Cardiac fibroblast (primary cell): Measurements from ENCODE around the gene ZMYND8.
A peak's percentile ranks its signal among the peaks of the same experiment; 100 is the strongest.
"Not testable (repeated sequence)": the region's sequence is repeated elsewhere in the genome, so short reads cannot be mapped to it uniquely, and the experiment has no call there.

Experiments
- DNase-seq, 2 donors: peaks; one replicate each; pipeline versions ENCODE4 v3.0.0 to v3.0.0-alpha.2; 2010; ENCODE audit warnings: low read depth in 2 of 2
- H3K4me3 ChIP-seq, 2 donors: replicated peaks in 1 of 2; 1 replicate in 1 of 2; 2 replicates in 1 of 2; pipeline ENCODE4 v1.5.1; 2011; ENCODE audit warnings: low read depth in 2 of 2, low read length in 2 of 2, mild to moderate bottlenecking in 2 of 2, moderate library complexity in 1 of 2
- CTCF ChIP-seq: IDR thresholded peaks from one replicate; pipeline ENCODE4 v1.5.1; 2011; ENCODE audit warnings: low read depth, mild to moderate bottlenecking, low read length, inconsistent platforms

ZMYND8 gene

GRCh38 chr20:47262008-47262364, 94.5 kb downstream of the ZMYND8 start:
- TF ChIP-seq CTCF = no peak
- no peak for DNase-seq
- no peak overlapping the region for H3K4me3 ChIP-seq

- not testable (repeated sequence) for H3K4me3 ChIP-seq, DNase-seq
Observed at GRCh38 chr20:47261161-47261774, 95.2 kb downstream of the ZMYND8 start.

- DNase-seq, H3K4me3 ChIP-seq: not testable (repeated sequence)
Observed at GRCh38 chr20:47260540-47261126, 95.9 kb downstream of the ZMYND8 start.

GRCh38 chr20:47258745-47259695, 97.5 kb downstream of the ZMYND8 start:
- no peak for TF ChIP-seq CTCF
- DNase-seq = peak; percentile 67 to 82
- H3K4me3 ChIP-seq = no peak overlapping the region

- DNase-seq = no peak
- TF ChIP-seq CTCF = no peak
- no peak overlapping the region for H3K4me3 ChIP-seq
Observed at GRCh38 chr20:47257771-47258170, 98.7 kb downstream of the ZMYND8 start.

- no peak for TF ChIP-seq CTCF
- no peak overlapping the region for H3K4me3 ChIP-seq
- no peak for DNase-seq
Observed at GRCh38 chr20:47257256-47257655, 99.2 kb downstream of the ZMYND8 start.

- no peak for TF ChIP-seq CTCF
- DNase-seq = peak; percentile 33 to 62
- H3K4me3 ChIP-seq = no peak overlapping the region
Observed at GRCh38 chr20:47256668-47257236, 99.7 kb downstream of the ZMYND8 start.
